Karpas-422 (cell line): ENCODE data around the gene PRKG1. TPM values are rescaled to one million over a fixed set of nuclear protein-coding genes. Genes with fewer than 3 reads are reported as not detected.

Experiments
- DNase-seq: peaks from one replicate; pipeline ENCODE4 v3.0.0-alpha.2; 2015
- H2AFZ ChIP-seq: fragments of 200-600 bp; sonication (generic); 2 replicates; pipeline ENCODE4 v1.6.1; 2014; ENCODE audit warnings: antibody characterized with exemption, low read length, mixed read lengths
- H3K27ac ChIP-seq: fragments of 200-600 bp; sonication (generic); 2 replicates; pipeline ENCODE4 v1.5.1; 2014; ENCODE audit warnings: mild to moderate bottlenecking, low read length, moderate library complexity
- H3K27me3 ChIP-seq: fragments of 200-600 bp; sonication (generic); 2 replicates; pipeline ENCODE4 v1.6.1; 2014; ENCODE audit warnings: low read length, mixed read lengths
- H3K36me3 ChIP-seq: fragments of 200-600 bp; sonication (generic); 2 replicates; pipeline ENCODE4 v1.6.1; 2014; ENCODE audit warnings: low read length, mixed read lengths; ENCODE audit not compliant: insufficient read depth
- H3K4me1 ChIP-seq: fragments of 200-600 bp; sonication (generic); 2 replicates; pipeline ENCODE4 v1.6.1; 2014; ENCODE audit warnings: mild to moderate bottlenecking, low read length, mixed read lengths
- H3K4me2 ChIP-seq: fragments of 200-600 bp; sonication (generic); 2 replicates; pipeline ENCODE4 v1.6.1; 2014; ENCODE audit warnings: low read length, low read depth, mild to moderate bottlenecking; ENCODE audit not compliant: poor library complexity, severe bottlenecking
- H3K4me3 ChIP-seq: fragments of 200-600 bp; sonication (generic); 2 replicates; pipeline ENCODE4 v1.5.1; 2014; ENCODE audit warnings: mild to moderate bottlenecking, antibody characterized with exemption, low read length, mixed read lengths
- H3K79me2 ChIP-seq: fragments of 200-600 bp; sonication (generic); 2 replicates; pipeline ENCODE4 v1.6.1; 2014; ENCODE audit warnings: mild to moderate bottlenecking, low read length, mixed read lengths
- H3K9ac ChIP-seq: fragments of 200-600 bp; sonication (generic); 2 replicates; pipeline ENCODE4 v1.6.0; 2014; ENCODE audit warnings: low read length
- H3K9me2 ChIP-seq: fragments of 200-600 bp; sonication (generic), shearing (Covaris generic); replicated peaks from 2 replicates; pipeline ENCODE4 v1.6.0; 2014; ENCODE audit warnings: mild to moderate bottlenecking, low read length, moderate library complexity; ENCODE audit not compliant: insufficient read depth
- H3K9me3 ChIP-seq: fragments of 300-700, 200-600 bp; sonication (generic); 2 replicates; pipeline ENCODE4 v1.6.1; 2014; ENCODE audit warnings: low read length, mixed read lengths
- H4K20me1 ChIP-seq: fragments of 200-600 bp; sonication (generic); 2 replicates; pipeline ENCODE4 v1.6.1; 2014; ENCODE audit warnings: mild to moderate bottlenecking, antibody characterized with exemption, low read length, low read depth; ENCODE audit not compliant: insufficient read depth
- total RNA-seq: library from RNA; depleted of rRNA; stranded (reverse); fragments of >200 nt; shearing (Covaris generic); gene quantifications from 2 replicates; pipeline ENCODE4 v1.2.3, GENCODE V29; 2014; ENCODE audit warnings: low replicate concordance

Gene PRKG1
- total RNA-seq, 1 experiment from 2014 or later: not detected

GRCh38 chr10:51694086-51694768 lies 619.9 kb downstream of the PRKG1 start:
- Histone ChIP-seq H3K9me3 (no peaks in the 10 kb centered on the region), H3K36me3 (peaks cover 5% of the 10 kb centered on the region; the same call in 1 of the 2 replicates), H3K4me2 (no peak overlapping the region), H3K27ac (no peak overlapping the region), H4K20me1 (peaks cover 6% of the 10 kb centered on the region; the same call in 1 of the 2 replicates), H3K79me2 (peaks cover 22% of the 10 kb centered on the region), H3K9me2 (no peaks in the 10 kb centered on the region), H3K4me3 (no peak overlapping the region), H3K27me3 (no peaks in the 10 kb centered on the region), H3K4me1 (peaks cover 11% of the 10 kb centered on the region), H2AFZ (no peak overlapping the region), H3K9ac (no peak overlapping the region)
- no peak for DNase-seq

- peaks cover 23% of the 10 kb centered on the region for H3K79me2 ChIP-seq
- peaks cover 6% of the 10 kb centered on the region; the same call in 1 of the 2 replicates for H4K20me1 ChIP-seq
- H3K27ac ChIP-seq: no peak overlapping the region
- H2AFZ ChIP-seq: no peak overlapping the region
- no peak for DNase-seq
- H3K9me3 ChIP-seq: no peaks in the 10 kb centered on the region
- H3K4me3 ChIP-seq: no peak overlapping the region
- no peak overlapping the region for H3K4me2 ChIP-seq
- no peaks in the 10 kb centered on the region for H3K9me2 ChIP-seq
- peaks cover 18% of the 10 kb centered on the region for H3K4me1 ChIP-seq
- H3K27me3 ChIP-seq: no peaks in the 10 kb centered on the region
- peaks cover 5% of the 10 kb centered on the region; the same call in 1 of the 2 replicates for H3K36me3 ChIP-seq
- H3K9ac ChIP-seq: no peak overlapping the region
Measured at GRCh38 chr10:51696251-51696650, 622.0 kb downstream of the PRKG1 start.

- Histone ChIP-seq H3K27ac (no peak overlapping the region), H3K4me2 (peak overlapping the region; percentile 77), H3K36me3 (peaks cover 5% of the 10 kb centered on the region; the same call in 1 of the 2 replicates), H3K4me3 (peak overlapping the region; percentile 69), H3K27me3 (no peaks in the 10 kb centered on the region), H3K9me3 (no peaks in the 10 kb centered on the region), H4K20me1 (peaks cover 6% of the 10 kb centered on the region; the same call in 1 of the 2 replicates), H2AFZ (no peak overlapping the region), H3K9me2 (no peaks in the 10 kb centered on the region), H3K9ac (peak overlapping the region; percentile 77), H3K79me2 (peaks cover 23% of the 10 kb centered on the region), H3K4me1 (peaks cover 18% of the 10 kb centered on the region)
- DNase-seq: no peak
Measured at GRCh38 chr10:51698473-51699063, 624.3 kb downstream of the PRKG1 start.

GRCh38 chr10:51699145-51699474 lies 624.8 kb downstream of the PRKG1 start:
- H3K4me1 ChIP-seq: peaks cover 18% of the 10 kb centered on the region
- H3K4me3 ChIP-seq: peak overlapping the region; percentile 69
- no peaks in the 10 kb centered on the region for H3K27me3 ChIP-seq
- H3K9me3 ChIP-seq: no peaks in the 10 kb centered on the region
- peaks cover 5% of the 10 kb centered on the region; the same call in 1 of the 2 replicates for H3K36me3 ChIP-seq
- peak overlapping the region; percentile 77 for H3K4me2 ChIP-seq
- DNase-seq: no peak
- H3K9me2 ChIP-seq: no peaks in the 10 kb centered on the region
- peak overlapping the region; percentile 81; the same call in 1 of the 2 replicates for H2AFZ ChIP-seq
- H4K20me1 ChIP-seq: peaks cover 6% of the 10 kb centered on the region; the same call in 1 of the 2 replicates
- peak overlapping the region; percentile 77 for H3K9ac ChIP-seq
- H3K79me2 ChIP-seq: peaks cover 23% of the 10 kb centered on the region
- peak overlapping the region; percentile 67; the same call in 1 of the 2 replicates for H3K27ac ChIP-seq

GRCh38 chr10:51699475-51700227 lies 625.4 kb downstream of the PRKG1 start, which contains the start of gene CSTF2T:
TSS of gene CSTF2T (minus strand) at chr10:51699595. CDS start at chr10:51699549, 46 bp downstream.
- H3K9me2 ChIP-seq: no peaks in the 10 kb centered on the region
- peak within 1 kb of the TSS; percentile 69 for H3K4me3 ChIP-seq
- peaks cover 18% of the 10 kb centered on the region for H3K4me1 ChIP-seq
- H3K27me3 ChIP-seq: no peaks in the 10 kb centered on the region
- H3K9me3 ChIP-seq: no peaks in the 10 kb centered on the region
- H3K4me2 ChIP-seq: peak within 1 kb of the TSS; percentile 77
- H3K9ac ChIP-seq: peak within 1 kb of the TSS; percentile 77
- H3K27ac ChIP-seq: peak within 1 kb of the TSS; percentile 67
- H2AFZ ChIP-seq: peak within 1 kb of the TSS; percentile 81
- peak; percentile 97 for DNase-seq
- H4K20me1 ChIP-seq: peaks cover 6% of the 10 kb centered on the region; the same call in 1 of the 2 replicates
- peaks cover 5% of the 10 kb centered on the region; the same call in 1 of the 2 replicates for H3K36me3 ChIP-seq
- H3K79me2 ChIP-seq: peaks cover 23% of the 10 kb centered on the region

GRCh38 chr10:51700228-51700817 lies 626.0 kb downstream of the PRKG1 start:
- Histone ChIP-seq H3K9me2 (no peaks in the 10 kb centered on the region), H3K79me2 (peaks cover 23% of the 10 kb centered on the region), H3K4me3 (peak overlapping the region; percentile 69), H3K4me1 (peaks cover 18% of the 10 kb centered on the region), H3K27me3 (no peaks in the 10 kb centered on the region), H3K36me3 (peaks cover 5% of the 10 kb centered on the region; the same call in 1 of the 2 replicates), H3K4me2 (peak overlapping the region; percentile 77), H3K9me3 (no peaks in the 10 kb centered on the region), H3K27ac (peak overlapping the region; percentile 67), H4K20me1 (peaks cover 6% of the 10 kb centered on the region; the same call in 1 of the 2 replicates), H2AFZ (peak overlapping the region; percentile 81), H3K9ac (peak overlapping the region; percentile 77)
- DNase-seq: no peak

GRCh38 chr10:51705774-51706173 lies 631.5 kb downstream of the PRKG1 start:
- no peak overlapping the region for H3K4me3 ChIP-seq
- no peak for DNase-seq
- no peak overlapping the region for H3K4me2 ChIP-seq
- H3K9me3 ChIP-seq: no peaks in the 10 kb centered on the region
- H3K9me2 ChIP-seq: no peaks in the 10 kb centered on the region
- no peaks in the 10 kb centered on the region for H3K4me1 ChIP-seq
- no peaks in the 10 kb centered on the region for H3K79me2 ChIP-seq
- H3K27me3 ChIP-seq: no peaks in the 10 kb centered on the region
- no peaks in the 10 kb centered on the region for H3K36me3 ChIP-seq
- H3K9ac ChIP-seq: no peak overlapping the region
- no peaks in the 10 kb centered on the region for H4K20me1 ChIP-seq
- no peak overlapping the region for H2AFZ ChIP-seq
- no peak overlapping the region for H3K27ac ChIP-seq
